Activated CD8-positive, alpha-beta T cell treated with anti-CD3 and anti-CD28 coated beads for 36 hours (primary cell): Measurements from ENCODE around the gene APRT. TPM values are rescaled to one million over a fixed set of nuclear protein-coding genes. Genes with fewer than 3 reads are reported as not detected.

Experiments used
- ATAC-seq: fragments of 200-7000 bp; cut with Tn5 transposase; one replicate; pipeline ENCODE4 v1.10.0; 2021; ENCODE audit warnings: mild to moderate bottlenecking, moderate library complexity
- CTCF ChIA-PET: fragments of 350-600 bp; sonication (Branson Sonifier 250); formaldehyde crosslinking; loops from one replicate; lab custom pipeline; 2021; ENCODE audit warnings: antibody characterized with exemption; lab: Charles Lee
- POLR2A ChIA-PET: fragments of 350-600 bp; sonication (Branson Sonifier 250); formaldehyde crosslinking; loops from one replicate; lab custom pipeline; 2021; ENCODE audit warnings: antibody characterized with exemption; lab: Charles Lee
- DNase-seq: peaks from one replicate; pipeline ENCODE4 v3.0.0-alpha.2; 2020
- H3K27ac Mint-ChIP-seq: one replicate; pipeline ENCODE4 v1.8.0; 2021; ENCODE audit warnings: mild to moderate bottlenecking, mixed read lengths
- H3K27me3 Mint-ChIP-seq: one replicate; pipeline ENCODE4 v1.8.0; 2021; ENCODE audit warnings: mixed read lengths
- H3K36me3 Mint-ChIP-seq: one replicate; pipeline ENCODE4 v1.8.0; 2021; ENCODE audit warnings: low read depth, mixed read lengths
- H3K4me1 Mint-ChIP-seq: one replicate; pipeline ENCODE4 v1.8.0; 2021; ENCODE audit warnings: low read depth, mixed read lengths
- H3K4me3 Mint-ChIP-seq: one replicate; pipeline ENCODE4 v1.8.0; 2021; ENCODE audit warnings: mild to moderate bottlenecking, moderate library complexity, mixed read lengths
- H3K9me3 Mint-ChIP-seq: one replicate; pipeline ENCODE4 v1.8.0; 2021; ENCODE audit warnings: mixed read lengths
- CTCF ChIP-seq: fragments of 200-600 bp; IDR thresholded peaks from one replicate; pipeline ENCODE4 v1.8.0; 2022; ENCODE audit warnings: antibody characterized with exemption, mild to moderate bottlenecking
- intact Hi-C: fragments of 100-400 bp; cut with micrococcal nuclease; formaldehyde crosslinking; loops from one replicate; pipeline ENCODE4 v1.10.0; 2022
- total RNA-seq, 2 experiments: library from RNA; stranded (reverse); gene quantifications; one replicate each; pipeline ENCODE4 v1.2.3, GENCODE V29; 2021

The APRT gene
- total RNA-seq, 2 experiments from 2014 or later: 236 to 240 TPM

DNA sequence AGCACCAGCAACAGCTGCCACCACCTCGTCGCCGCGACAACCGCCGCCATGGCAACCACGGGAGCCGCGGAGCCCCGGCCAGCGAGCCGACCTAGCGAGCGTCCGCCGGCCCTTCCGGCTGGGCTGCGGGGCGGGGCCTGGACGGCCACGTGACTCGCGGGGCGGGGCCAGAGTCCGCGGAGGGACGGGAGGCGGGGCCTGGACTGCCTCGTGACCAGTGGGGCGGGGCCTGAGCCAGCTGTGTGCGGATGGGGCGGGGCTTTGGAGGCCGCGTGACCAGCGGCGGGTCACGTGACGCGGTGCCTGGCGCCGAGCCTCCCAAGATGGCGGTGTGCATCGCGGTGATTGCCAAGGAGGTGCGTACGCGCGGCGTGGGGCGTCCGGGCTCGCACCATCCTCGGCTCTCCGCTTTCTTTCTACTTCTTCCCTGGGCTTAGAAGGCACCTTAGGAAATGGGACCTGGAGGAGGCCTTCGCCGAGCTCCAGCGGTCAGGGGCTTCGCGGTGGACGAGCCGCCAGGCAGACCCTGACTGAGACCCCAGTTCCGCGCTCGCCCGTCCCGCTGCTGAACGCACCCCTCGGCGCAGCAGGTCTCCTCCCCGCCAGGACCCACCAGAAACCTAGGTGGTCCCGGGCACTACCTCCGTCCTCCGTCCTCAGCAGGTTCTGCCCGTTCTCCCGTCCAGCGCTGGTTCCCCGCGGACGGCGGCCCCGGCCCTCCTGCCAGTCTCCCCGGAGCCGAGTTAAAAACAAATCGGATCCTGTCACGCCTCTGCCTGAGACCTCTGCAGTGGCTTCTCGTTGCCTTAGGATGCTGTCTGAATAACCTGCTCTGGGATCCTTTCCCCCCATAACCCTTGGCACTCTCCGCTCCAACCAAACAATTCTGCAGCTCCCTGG, 45.4 kb upstream of the APRT start, which contains the start of the genes GALNS and TRAPPC2L:
GALNS (minus strand) TSS at position 120 of the 900 bp plus-strand sequence; CDS start at position 50, 70 bp downstream.
TRAPPC2L (plus strand) TSS at position 300 of the 900 bp plus-strand sequence; CDS start at position 324, 24 bp downstream.
- ChIA-PET POLR2A (interaction anchor here (0.7 to 2.2 kb wide), 11 partner anchors 8 to 330 kb away, joined by 3 to 10 read pairs (median 3); partner anchors contain the start of gene CDT1), CTCF (interaction anchor here (0.9 to 2.8 kb wide), 19 partner anchors 11 to 356 kb away, joined by 3 to 66 read pairs (median 4); partner anchors contain the start of gene APRT)
- H3K9me3 Mint-ChIP-seq: no peaks in the 10 kb centered on the region
- peak within 1 kb of the TSS; percentile 87 for H3K27ac Mint-ChIP-seq
- peak; percentile 92 for ATAC-seq
- H3K36me3 Mint-ChIP-seq: peaks cover 13% of the 10 kb centered on the region
- TF ChIP-seq CTCF: no peak
- H3K4me1 Mint-ChIP-seq: peaks cover 31% of the 10 kb centered on the region
- peak within 1 kb of the TSS; percentile 92 for H3K4me3 Mint-ChIP-seq
- no peaks in the 10 kb centered on the region for H3K27me3 Mint-ChIP-seq
- peak; percentile 100 for DNase-seq
- intact Hi-C loops: no loop called here

GRCh38 chr16:88856122-88856827, 44.5 kb upstream of the APRT start:
- POLR2A ChIA-PET: interaction anchor here (0.7 to 2.2 kb wide), 4 partner anchors 11 to 46 kb away, joined by 3 to 10 read pairs (median 5); no protein-coding TSS in a partner anchor
- no peak for TF ChIP-seq CTCF
- peak; percentile 23 for DNase-seq
- H3K27ac Mint-ChIP-seq: peak overlapping the region; percentile 46
- peaks cover 16% of the 10 kb centered on the region for H3K36me3 Mint-ChIP-seq
- intact Hi-C loops: no loop called here
- peak; percentile 42 for ATAC-seq
- peaks cover 31% of the 10 kb centered on the region for H3K4me1 Mint-ChIP-seq
- no peaks in the 10 kb centered on the region for H3K9me3 Mint-ChIP-seq
- peak overlapping the region; percentile 92 for H3K4me3 Mint-ChIP-seq
- no peaks in the 10 kb centered on the region for H3K27me3 Mint-ChIP-seq
- CTCF ChIA-PET: interaction anchor here (1.0 to 2.8 kb wide), 10 partner anchors 10 to 241 kb away, joined by 3 to 66 read pairs (median 4); partner anchors contain the start of gene APRT

DNA sequence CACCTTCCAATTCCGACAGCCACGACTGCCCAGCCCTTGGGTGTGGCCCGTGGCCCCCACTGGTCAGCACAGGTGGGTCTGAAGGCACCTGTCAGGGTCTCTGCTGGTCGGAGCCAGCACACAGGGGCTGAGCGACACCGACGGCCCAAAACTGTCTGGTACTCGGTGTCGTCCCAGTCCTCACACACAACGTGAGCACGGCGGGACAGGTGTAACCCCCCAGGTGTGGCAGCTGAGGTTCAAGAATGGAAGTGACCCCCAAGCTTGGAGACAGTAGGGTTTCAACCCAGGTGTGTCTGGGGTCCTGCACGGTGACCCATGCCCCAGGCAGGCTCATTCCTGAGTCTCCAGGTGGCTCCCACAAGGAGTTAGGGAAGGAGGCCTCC, 44.0 kb upstream of the APRT start:
- Mint-ChIP-seq H3K27ac (peak overlapping the region; percentile 46), H3K4me1 (peaks cover 31% of the 10 kb centered on the region), H3K36me3 (peaks cover 16% of the 10 kb centered on the region), H3K27me3 (no peaks in the 10 kb centered on the region), H3K4me3 (peak overlapping the region; percentile 73), H3K9me3 (no peaks in the 10 kb centered on the region)
- CTCF ChIA-PET: no interaction called here
- TF ChIP-seq CTCF: no peak
- intact Hi-C loops: no loop called here
- DNase-seq (no peak), ATAC-seq (no peak)
- POLR2A ChIA-PET: no interaction called here

DNA sequence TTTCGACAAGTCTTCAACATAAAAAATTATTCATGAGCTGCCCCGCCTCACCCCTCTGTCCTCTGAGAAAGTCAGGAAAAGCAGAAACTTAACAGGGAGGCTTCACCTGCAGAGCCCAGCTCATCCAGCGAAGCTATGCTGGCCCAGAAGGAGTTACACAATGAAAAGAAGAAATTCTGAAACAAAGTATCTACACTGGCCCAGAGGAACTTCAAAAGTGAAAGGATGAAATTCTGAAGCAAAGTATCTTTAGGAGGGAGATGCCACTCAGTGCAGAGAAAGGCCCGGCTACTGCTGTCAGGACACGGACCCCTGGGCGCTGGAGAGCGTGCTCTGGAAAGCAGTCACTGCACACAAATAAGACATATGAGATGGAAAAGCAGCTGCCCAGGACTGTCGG, 43.4 kb upstream of the APRT start:
- CTCF ChIA-PET: interaction anchor here (0.9 kb wide), 1 partner anchor 361 kb away, joined by 3 read pairs; no protein-coding TSS in a partner anchor
- peak overlapping the region; percentile 25 for H3K27ac Mint-ChIP-seq
- DNase-seq: no peak

More for the DNA sequence above, 43.4 kb upstream of the APRT start:
- intact Hi-C loops: no loop called here
- POLR2A ChIA-PET: no interaction called here
- Mint-ChIP-seq H3K36me3 (peaks cover 16% of the 10 kb centered on the region), H3K4me3 (peak overlapping the region; percentile 73), H3K9me3 (no peaks in the 10 kb centered on the region), H3K4me1 (peaks cover 31% of the 10 kb centered on the region), H3K27me3 (no peaks in the 10 kb centered on the region)
- ATAC-seq: no peak
- no peak for TF ChIP-seq CTCF
